Measurements from ENCODE around the gene KRTAP21-3. TPM values are rescaled to one million over a fixed set of nuclear protein-coding genes. Genes with fewer than 3 reads are reported as not detected.

KRTAP21-3 gene
- polyA plus RNA-seq, 1 donor, result not detected

Other genes starting within 250 kb of the KRTAP21-3 start
- not detected for gene KRTAP19-1, start 238.4 kb downstream of the KRTAP21-3 start, polyA plus RNA-seq (ENCODE audit: insufficient read length)
- gene KRTAP19-2, start 231.3 kb downstream of the KRTAP21-3 start, polyA plus RNA-seq (ENCODE audit: insufficient read length), result not detected
- gene KRTAP19-3, start 226.8 kb downstream of the KRTAP21-3 start, polyA plus RNA-seq (ENCODE audit: insufficient read length), result not detected
- not detected for gene KRTAP19-4, start 221.6 kb downstream of the KRTAP21-3 start, polyA plus RNA-seq (ENCODE audit: insufficient read length)
- gene KRTAP19-5, start 216.6 kb downstream of the KRTAP21-3 start, polyA plus RNA-seq (ENCODE audit: insufficient read length), result not detected
- not detected for gene KRTAP19-6, start 176.9 kb downstream of the KRTAP21-3 start, polyA plus RNA-seq (ENCODE audit: insufficient read length)
- gene KRTAP19-7, start 157.5 kb downstream of the KRTAP21-3 start, polyA plus RNA-seq (ENCODE audit: insufficient read length), result not detected
- not detected for gene KRTAP22-2, start 128.4 kb downstream of the KRTAP21-3 start, polyA plus RNA-seq (ENCODE audit: insufficient read length)
- not detected for gene KRTAP6-3, start 126.3 kb downstream of the KRTAP21-3 start, polyA plus RNA-seq (ENCODE audit: insufficient read length)
- gene KRTAP6-2, start 119.9 kb downstream of the KRTAP21-3 start, polyA plus RNA-seq (ENCODE audit: insufficient read length), result not detected
- gene KRTAP22-1, start 117.7 kb downstream of the KRTAP21-3 start, polyA plus RNA-seq (ENCODE audit: insufficient read length), result not detected
- gene KRTAP6-1, start 104.8 kb downstream of the KRTAP21-3 start, polyA plus RNA-seq (ENCODE audit: insufficient read length), result not detected
- not detected for gene KRTAP20-1, start 102.4 kb downstream of the KRTAP21-3 start, polyA plus RNA-seq (ENCODE audit: insufficient read length)
- not detected for gene KRTAP20-4, start 98.2 kb downstream of the KRTAP21-3 start, polyA plus RNA-seq (ENCODE audit: insufficient read length)
- not detected for gene KRTAP20-2, start 83.6 kb downstream of the KRTAP21-3 start, polyA plus RNA-seq (ENCODE audit: insufficient read length)
- not detected for gene KRTAP20-3, start 75.9 kb downstream of the KRTAP21-3 start, polyA plus RNA-seq (ENCODE audit: insufficient read length)
- gene KRTAP21-2, start 28.5 kb upstream of the KRTAP21-3 start, polyA plus RNA-seq (ENCODE audit: insufficient read length), result not detected
- not detected for gene KRTAP21-1, start 36.7 kb upstream of the KRTAP21-3 start, polyA plus RNA-seq (ENCODE audit: insufficient read length)
- gene KRTAP8-1, start 94.5 kb upstream of the KRTAP21-3 start, polyA plus RNA-seq (ENCODE audit: insufficient read length), result not detected
- not detected for gene KRTAP7-1, start 111.0 kb upstream of the KRTAP21-3 start, polyA plus RNA-seq (ENCODE audit: insufficient read length)
- not detected for gene KRTAP11-1, start 162.8 kb upstream of the KRTAP21-3 start, polyA plus RNA-seq (ENCODE audit: insufficient read length)